Body of pancreas (tissue), 4 donors: ENCODE measurements around the gene PDE9A. TPM values are rescaled to one million over a fixed set of nuclear protein-coding genes. Genes with fewer than 3 reads are reported as not detected.

ENCODE experiments used
- ATAC-seq: fragments of 150-250 bp; one replicate; pipeline ENCODE4 v1.9.1; 2016
- DNase-seq, 4 donors: peaks; one replicate each; pipeline ENCODE4 v3.0.0-alpha.2; 2019
- H3K27ac ChIP-seq, 4 donors: fragments of 200-600 bp; sonication (generic); 1 replicate in 3 of 4; 2 replicates in 1 of 4; pipeline versions ENCODE4 v1.5.1 to v1.6.1; 2016 to 2019; ENCODE audit warnings: mild to moderate bottlenecking in 1 of 4, mixed read lengths in 1 of 4, moderate library complexity in 1 of 4
- H3K27me3 ChIP-seq, 2 donors: fragments of 200-600 bp; sonication (generic); one replicate each; pipeline ENCODE4 v1.6.0; 2016; ENCODE audit warnings: mild to moderate bottlenecking in 1 of 2
- H3K36me3 ChIP-seq, 2 donors: fragments of 200-600 bp; sonication (generic); replicated peaks in 1 of 2; 2 replicates each; pipeline ENCODE4 v1.5.1; 2016; ENCODE audit warnings: low read depth in 2 of 2; ENCODE audit not compliant: insufficient read depth in 1 of 2
- H3K4me1 ChIP-seq: fragments of 200-600 bp; sonication (generic); one replicate; pipeline ENCODE4 v1.6.0; 2016
- H3K4me3 ChIP-seq, 2 donors: fragments of 200-600 bp; sonication (generic); 1 replicate in 1 of 2; 2 replicates in 1 of 2; pipeline ENCODE4 v1.5.1; 2016 to 2019
- H3K9me3 ChIP-seq, 3 donors: fragments of 200-600 bp; sonication (generic); 1 replicate in 2 of 3; 2 replicates in 1 of 3; pipeline ENCODE4 v1.5.1; 2016
- CTCF ChIP-seq, 7 experiments: fragments of 450-650 bp in 4 of 7; fragments of 200-600 bp in 3 of 7; sonication (generic) in 3 of 7; IDR thresholded peaks; one replicate each; pipeline ENCODE4 v1.5.1; 2016 to 2019; ENCODE audit warnings: antibody characterized with exemption in 7 of 7
- POLR2A ChIP-seq, 3 donors: fragments of 450-650 bp; IDR thresholded peaks; one replicate each; pipeline ENCODE4 v1.6.1; 2016; ENCODE audit warnings: antibody characterized with exemption in 3 of 3, mild to moderate bottlenecking in 2 of 3
- WGBS, 2 donors: methylation state at CpG; one replicate each; pipeline ENCODE4 v1.1.5; 2017; 5-methylcytosine and 5-hydroxymethylcytosine counted together
- intact Hi-C: fragments of 100-400 bp; cut with DNase I; formaldehyde crosslinking; loops from one replicate; pipeline ENCODE4 v1.15.1; 2023
- total RNA-seq, 2 donors: library from RNA; depleted of rRNA; stranded (reverse); fragments of >200 nt; gene quantifications; one replicate each; pipeline ENCODE4 v1.1.0, GENCODE V29; 2016

PDE9A gene
- total RNA-seq, 2 donors from 2014 or later, result 5.2 to 7.9 TPM

GRCh38 chr21:42637267-42638041, 16.0 kb upstream of the PDE9A start:
- no peak for DNase-seq
- Histone ChIP-seq H3K27ac (no peak overlapping the region), H3K36me3 (no peaks in the 10 kb centered on the region), H3K27me3 (no peaks in the 10 kb centered on the region), H3K4me3 (no peak overlapping the region), H3K4me1 (peaks cover 18% of the 10 kb centered on the region), H3K9me3 (no peaks in the 10 kb centered on the region)
- ATAC-seq, result no peak
- 74 to 75% methylated on average over 32 to 36 of the region's 36 CpGs for WGBS, 2 donors
- intact Hi-C loops, result no loop called here
- no peak for TF ChIP-seq POLR2A (IDR thresholded peaks at IDR 0.05)
- no peak for TF ChIP-seq CTCF (IDR thresholded peaks at IDR 0.05)

GRCh38 chr21:42638266-42638863, 15.1 kb upstream of the PDE9A start:
- intact Hi-C loops, result no loop called here
- TF ChIP-seq POLR2A (IDR thresholded peaks at IDR 0.05), result no peak
- no peak for TF ChIP-seq CTCF (IDR thresholded peaks at IDR 0.05)
- WGBS, 2 donors, result 43 to 56% methylated on average over 17 to 19 of the region's 19 CpGs
- H3K27ac ChIP-seq, result no peak overlapping the region
- no peaks in the 10 kb centered on the region for H3K27me3 ChIP-seq
- no peak for DNase-seq
- H3K9me3 ChIP-seq, result no peaks in the 10 kb centered on the region
- no peak overlapping the region for H3K4me3 ChIP-seq
- H3K4me1 ChIP-seq, result peaks cover 18% of the 10 kb centered on the region
- H3K36me3 ChIP-seq, result no peaks in the 10 kb centered on the region
- ATAC-seq, result no peak

- intact Hi-C loops, result no loop called here
- H3K27ac ChIP-seq, result no peak overlapping the region
- no peak for ATAC-seq
Observed at GRCh38 chr21:42639646-42640152, 13.7 kb upstream of the PDE9A start.

GRCh38 chr21:42640486-42640885, 12.9 kb upstream of the PDE9A start:
- Histone ChIP-seq H3K36me3 (no peaks in the 10 kb centered on the region), H3K9me3 (no peaks in the 10 kb centered on the region), H3K4me3 (no peak overlapping the region), H3K27me3 (no peaks in the 10 kb centered on the region), H3K27ac (peak overlapping the region in 1 of 4 donors; percentile 56), H3K4me1 (peaks cover 18% of the 10 kb centered on the region)
- peak; percentile 26 for ATAC-seq
- TF ChIP-seq CTCF (IDR thresholded peaks at IDR 0.05) (no peak), POLR2A (IDR thresholded peaks at IDR 0.05) (no peak)
- intact Hi-C loops, result no loop called here
- DNase-seq, result peak; percentile 32 to 55 (median 46)
- WGBS, 2 donors, result 6 to 22% methylated on average over 4 of the region's 4 CpGs

More at GRCh38 chr21:42639646-42640152, 13.7 kb upstream of the PDE9A start:
- DNase-seq, result peak in 1 of 4 donors; percentile 27
- Histone ChIP-seq H3K27me3 (no peaks in the 10 kb centered on the region), H3K4me3 (no peak overlapping the region), H3K4me1 (peaks cover 18% of the 10 kb centered on the region), H3K9me3 (no peaks in the 10 kb centered on the region), H3K36me3 (no peaks in the 10 kb centered on the region)
- TF ChIP-seq CTCF (IDR thresholded peaks at IDR 0.05) (no peak), POLR2A (IDR thresholded peaks at IDR 0.05) (no peak)
- WGBS, 2 donors, result 61% methylated on average over 3 to 8 of the region's 8 CpGs
